ENCODE data around the gene POC1B.

POC1B gene

GRCh38 chr12:89372584-89373370 lies 153.1 kb downstream of the POC1B start:
- Mint-ChIP-seq H3K4me3 (no peak overlapping the region), H3K9me3 (no peaks in the 10 kb centered on the region), H3K27ac (no peak overlapping the region), H3K27me3 (no peaks in the 10 kb centered on the region), H3K36me3 (ENCODE audit: low read depth) (no peaks in the 10 kb centered on the region), H3K4me1 (ENCODE audit: low read depth) (peaks cover 36% of the 10 kb centered on the region)
- DNase-seq, result no peak

- no peak overlapping the region for H3K4me3 Mint-ChIP-seq
- no peaks in the 10 kb centered on the region for H3K9me3 Mint-ChIP-seq
- no peak for DNase-seq
- peaks cover 22% of the 10 kb centered on the region for H3K4me1 Mint-ChIP-seq (ENCODE audit: low read depth)
- H3K27me3 Mint-ChIP-seq, result no peaks in the 10 kb centered on the region
- H3K27ac Mint-ChIP-seq, result no peak overlapping the region
- H3K36me3 Mint-ChIP-seq (ENCODE audit: low read depth), result no peaks in the 10 kb centered on the region
Observed at GRCh38 chr12:89370850-89371249, 155.0 kb downstream of the POC1B start.

DNA sequence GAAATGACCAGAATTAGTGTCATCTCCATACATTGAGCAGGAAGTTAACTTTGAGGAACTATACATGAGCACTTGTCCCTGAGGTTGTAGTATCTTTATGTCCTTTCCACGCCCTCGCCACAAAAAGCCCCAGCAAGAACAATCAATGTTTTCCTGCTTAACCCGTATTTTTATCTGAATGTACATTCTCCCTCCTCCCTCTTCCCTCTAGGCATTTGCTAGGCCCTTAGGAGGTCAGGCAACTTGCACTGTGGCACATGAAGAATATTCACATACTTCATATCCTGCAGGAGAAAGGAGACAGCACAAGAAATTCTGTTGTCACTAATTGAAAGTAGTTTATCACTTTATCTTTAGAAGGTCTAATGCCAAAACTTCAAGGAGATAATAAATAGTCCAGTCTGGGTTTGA lies 155.4 kb downstream of the POC1B start:
- no peak overlapping the region for H3K27ac Mint-ChIP-seq
- H3K36me3 Mint-ChIP-seq (ENCODE audit: low read depth), result no peaks in the 10 kb centered on the region
- H3K27me3 Mint-ChIP-seq, result no peaks in the 10 kb centered on the region
- no peak for DNase-seq
- H3K9me3 Mint-ChIP-seq, result no peaks in the 10 kb centered on the region
- peaks cover 18% of the 10 kb centered on the region for H3K4me1 Mint-ChIP-seq (ENCODE audit: low read depth)
- H3K4me3 Mint-ChIP-seq, result no peak overlapping the region
